ENCODE data around the gene MT1HL1.

MT1HL1 gene

GRCh38 chr1:237004116-237004515 is at the start of gene MT1HL1:
MT1HL1 (minus strand) TSS chr1:237004441; CDS start chr1:237004372, 69 bp downstream.
- H3K27ac ChIP-seq = no peak within 1 kb of the TSS
- TF ChIP-seq, protein P1, sequence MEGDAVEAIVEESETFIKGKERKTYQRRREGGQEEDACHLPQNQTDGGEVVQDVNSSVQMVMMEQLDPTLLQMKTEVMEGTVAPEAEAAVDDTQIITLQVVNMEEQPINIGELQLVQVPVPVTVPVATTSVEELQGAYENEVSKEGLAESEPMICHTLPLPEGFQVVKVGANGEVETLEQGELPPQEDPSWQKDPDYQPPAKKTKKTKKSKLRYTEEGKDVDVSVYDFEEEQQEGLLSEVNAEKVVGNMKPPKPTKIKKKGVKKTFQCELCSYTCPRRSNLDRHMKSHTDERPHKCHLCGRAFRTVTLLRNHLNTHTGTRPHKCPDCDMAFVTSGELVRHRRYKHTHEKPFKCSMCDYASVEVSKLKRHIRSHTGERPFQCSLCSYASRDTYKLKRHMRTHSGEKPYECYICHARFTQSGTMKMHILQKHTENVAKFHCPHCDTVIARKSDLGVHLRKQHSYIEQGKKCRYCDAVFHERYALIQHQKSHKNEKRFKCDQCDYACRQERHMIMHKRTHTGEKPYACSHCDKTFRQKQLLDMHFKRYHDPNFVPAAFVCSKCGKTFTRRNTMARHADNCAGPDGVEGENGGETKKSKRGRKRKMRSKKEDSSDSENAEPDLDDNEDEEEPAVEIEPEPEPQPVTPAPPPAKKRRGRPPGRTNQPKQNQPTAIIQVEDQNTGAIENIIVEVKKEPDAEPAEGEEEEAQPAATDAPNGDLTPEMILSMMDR (IDR thresholded peaks at IDR 0.05; ENCODE audit: low read depth, low read length) = no peak
- no peak for DNase-seq
- no peak within 1 kb of the TSS for H3K4me3 ChIP-seq (ENCODE audit: low read depth, low read length)
- H3K9me3 ChIP-seq (ENCODE audit: severe bottlenecking) = no peaks in the 10 kb centered on the region
- no peaks in the 10 kb centered on the region for H3K36me3 ChIP-seq
- H3K27me3 ChIP-seq (ENCODE audit: insufficient read depth, low read depth, severe bottlenecking) = no peaks in the 10 kb centered on the region

GRCh38 chr1:237050915-237051314 is 46.7 kb upstream of the MT1HL1 start:
- TF ChIP-seq, protein P1 (IDR thresholded peaks at IDR 0.05; ENCODE audit: low read depth, low read length) = no peak
- no peaks in the 10 kb centered on the region for H3K27me3 ChIP-seq (ENCODE audit: insufficient read depth, low read depth, severe bottlenecking)
- DNase-seq = no peak
- no peaks in the 10 kb centered on the region for H3K36me3 ChIP-seq
- H3K4me3 ChIP-seq (ENCODE audit: low read depth, low read length) = no peak overlapping the region
- H3K9me3 ChIP-seq (ENCODE audit: severe bottlenecking) = no peaks in the 10 kb centered on the region
- no peak overlapping the region for H3K27ac ChIP-seq

GRCh38 chr1:237050185-237050584 is 45.9 kb upstream of the MT1HL1 start:
- no peak for DNase-seq
- Histone ChIP-seq H3K9me3 (ENCODE audit: severe bottlenecking) (no peaks in the 10 kb centered on the region), H3K27ac (no peak overlapping the region), H3K27me3 (ENCODE audit: insufficient read depth, low read depth, severe bottlenecking) (no peaks in the 10 kb centered on the region), H3K36me3 (no peaks in the 10 kb centered on the region), H3K4me3 (ENCODE audit: low read depth, low read length) (no peak overlapping the region)
- TF ChIP-seq, protein P1 (IDR thresholded peaks at IDR 0.05; ENCODE audit: low read depth, low read length) = no peak

- TF ChIP-seq, protein P1 (IDR thresholded peaks at IDR 0.05; ENCODE audit: low read depth, low read length) = no peak
- Histone ChIP-seq H3K27ac (no peak overlapping the region), H3K9me3 (ENCODE audit: severe bottlenecking) (no peaks in the 10 kb centered on the region), H3K27me3 (ENCODE audit: insufficient read depth, low read depth, severe bottlenecking) (peaks cover under 1% of the 10 kb centered on the region), H3K36me3 (no peaks in the 10 kb centered on the region), H3K4me3 (ENCODE audit: low read depth, low read length) (no peak overlapping the region)
- DNase-seq = no peak
These were observed 44.6 kb upstream of the MT1HL1 start for GRCh38 chr1:237048803-237049202.

DNA sequence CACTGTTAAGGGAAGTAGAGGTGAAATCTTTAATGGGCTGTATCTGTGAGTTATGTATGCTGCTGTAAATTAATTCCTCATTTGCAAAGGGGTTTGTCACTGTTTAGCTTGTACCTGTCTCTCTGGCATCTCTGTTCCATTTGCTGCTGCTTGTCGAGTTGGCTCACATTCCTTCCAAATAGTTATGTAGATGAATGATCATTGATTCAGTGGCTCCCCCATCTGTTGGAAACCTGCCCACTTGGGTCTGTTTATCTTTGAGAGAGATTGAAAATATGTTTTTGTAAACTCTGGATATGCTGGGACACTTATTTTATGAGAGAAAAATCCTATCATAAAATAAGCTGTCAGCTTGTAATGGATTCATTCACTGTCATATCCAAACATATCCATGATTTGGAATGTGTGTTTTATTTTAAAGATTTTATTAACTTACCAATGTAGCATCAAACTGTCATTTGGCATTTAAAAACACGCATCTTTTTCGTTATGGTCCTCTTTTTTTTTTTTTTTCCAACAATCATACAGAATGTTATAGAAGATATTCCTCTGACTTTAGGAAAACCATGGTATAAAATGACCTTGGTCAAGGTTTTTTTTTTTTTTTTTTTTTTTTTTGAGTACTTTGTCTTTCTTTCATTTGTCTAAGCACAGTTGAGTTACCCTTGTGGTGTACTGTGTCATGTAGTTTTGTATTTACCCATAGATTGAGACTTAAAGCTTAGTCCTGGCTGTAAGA is 41.2 kb upstream of the MT1HL1 start:
- Histone ChIP-seq H3K36me3 (no peaks in the 10 kb centered on the region), H3K9me3 (ENCODE audit: severe bottlenecking) (no peaks in the 10 kb centered on the region), H3K4me3 (ENCODE audit: low read depth, low read length) (no peak overlapping the region), H3K27ac (no peak overlapping the region), H3K27me3 (ENCODE audit: insufficient read depth, low read depth, severe bottlenecking) (peaks cover 12% of the 10 kb centered on the region)
- DNase-seq = no peak
- TF ChIP-seq, protein P1 (IDR thresholded peaks at IDR 0.05; ENCODE audit: low read depth, low read length) = peak; percentile 23; the same call in 1 of the 2 replicates

All from WERI-Rb-1 (cell line).